Measurements from ENCODE around the gene TRIO. TPM values are rescaled to one million over a fixed set of nuclear protein-coding genes. Genes with fewer than 3 reads are reported as not detected.
A peak's percentile ranks its signal among the peaks of the same experiment; 100 is the strongest.

The TRIO gene
- total RNA-seq, 4 donors from 2014 or later = 21.2 to 105 (median 47.6) TPM

GRCh38 chr5:14351845-14352712 lies 208.9 kb downstream of the TRIO start:
- peak; percentile 4 for DNase-seq
- peaks cover 0 to 27% (median 0%) of the 10 kb centered on the region in 3 donors for H3K4me1 ChIP-seq
- H3K36me3 ChIP-seq = peaks cover 0 to 5% (median 0%) of the 10 kb centered on the region in 3 donors
- no peak overlapping the region for H3K4me3 ChIP-seq
- no peak overlapping the region for H3K27ac ChIP-seq
- intact Hi-C loops (cut with DNase I) = no loop called here
- no peaks in the 10 kb centered on the region for H3K9me3 ChIP-seq
- WGBS, 2 donors = 49 to 67% methylated on average over 4 to 7 of the region's 7 CpGs
- H3K27me3 ChIP-seq = no peaks in the 10 kb centered on the region
- TF ChIP-seq POLR2A (IDR thresholded peaks at IDR 0.05) = no peak
- TF ChIP-seq CTCF (IDR thresholded peaks at IDR 0.05) = peak; percentile 76 to 94 (median 84)

GRCh38 chr5:14353726-14354474 lies 210.8 kb downstream of the TRIO start:
- H3K27me3 ChIP-seq = no peaks in the 10 kb centered on the region
- 79 to 86% methylated on average over 7 to 10 of the region's 11 CpGs for WGBS, 2 donors
- TF ChIP-seq POLR2A (IDR thresholded peaks at IDR 0.05) = no peak
- H3K9me3 ChIP-seq = no peaks in the 10 kb centered on the region
- DNase-seq = no peak
- no peak overlapping the region for H3K27ac ChIP-seq
- H3K36me3 ChIP-seq = peaks cover 0 to 20% (median 0%) of the 10 kb centered on the region in 3 donors
- intact Hi-C loops (cut with DNase I) = no loop called here
- H3K4me1 ChIP-seq = peaks cover 0 to 39% (median 0%) of the 10 kb centered on the region in 3 donors
- no peak overlapping the region for H3K4me3 ChIP-seq

- 85 to 90% methylated on average over 4 of the region's 4 CpGs for WGBS, 2 donors
- intact Hi-C loops (cut with DNase I) = no loop called here
- Histone ChIP-seq H3K9me3 (no peaks in the 10 kb centered on the region), H3K36me3 (peaks cover 0 to 35% (median 13%) of the 10 kb centered on the region in 3 donors), H3K4me1 (peaks cover 0 to 33% (median 0%) of the 10 kb centered on the region in 3 donors), H3K27ac (no peak overlapping the region), H3K27me3 (no peaks in the 10 kb centered on the region), H3K4me3 (no peak overlapping the region)
- TF ChIP-seq CTCF (IDR thresholded peaks at IDR 0.05) = no peak
- TF ChIP-seq POLR2A (IDR thresholded peaks at IDR 0.05) = no peak
- no peak for DNase-seq
Observed at GRCh38 chr5:14355391-14355790, 212.2 kb downstream of the TRIO start.

- WGBS, 2 donors = 53 to 79% methylated on average over 1 of the region's 1 CpG
- no peak for DNase-seq
- H3K27me3 ChIP-seq = no peaks in the 10 kb centered on the region
- TF ChIP-seq CTCF (IDR thresholded peaks at IDR 0.05) (no peak), POLR2A (IDR thresholded peaks at IDR 0.05) (no peak)
- intact Hi-C loops (cut with DNase I) = no loop called here
- no peak overlapping the region for H3K27ac ChIP-seq
- H3K9me3 ChIP-seq = no peaks in the 10 kb centered on the region
- H3K36me3 ChIP-seq = peaks cover 0 to 44% (median 14%) of the 10 kb centered on the region in 3 donors
- H3K4me3 ChIP-seq = no peak overlapping the region
- H3K4me1 ChIP-seq = peaks cover 0 to 33% (median 0%) of the 10 kb centered on the region in 3 donors
Observed at GRCh38 chr5:14356305-14356704, 213.2 kb downstream of the TRIO start.

- Histone ChIP-seq H3K27me3 (no peaks in the 10 kb centered on the region), H3K9me3 (no peaks in the 10 kb centered on the region), H3K4me1 (peaks cover 0 to 23% (median 0%) of the 10 kb centered on the region in 3 donors), H3K27ac (no peak overlapping the region), H3K36me3 (peaks cover 0 to 52% (median 14%) of the 10 kb centered on the region in 3 donors), H3K4me3 (no peak overlapping the region)
- no peak for DNase-seq
- TF ChIP-seq POLR2A (IDR thresholded peaks at IDR 0.05) (no peak), CTCF (IDR thresholded peaks at IDR 0.05) (no peak)
- WGBS, 2 donors = 66 to 69% methylated on average over 9 of the region's 9 CpGs
- intact Hi-C loops (cut with DNase I) = no loop called here
Observed at GRCh38 chr5:14357441-14357840, 214.3 kb downstream of the TRIO start.
